Neural progenitor cell (in vitro differentiated cells): ENCODE data around the gene NCAM1. TPM values are rescaled to one million over a fixed set of nuclear protein-coding genes. Genes with fewer than 3 reads are reported as not detected.

ENCODE experiments used
- DNase-seq: peaks from one replicate; pipeline ENCODE4 v3.0.0-alpha.2; 2016; ENCODE audit warnings: low spot score
- H2AFZ ChIP-seq: fragments of 200-600 bp; sonication (generic); replicated peaks from 2 replicates; pipeline ENCODE4 v1.6.1; 2016; ENCODE audit warnings: antibody characterized with exemption
- H3F3A ChIP-seq: fragments of 200-600 bp; sonication (generic); 2 replicates; pipeline ENCODE4 v1.6.1; 2016; ENCODE audit warnings: antibody characterized with exemption, low read depth
- H3K27ac ChIP-seq: fragments of 200-600 bp; sonication (generic); 2 replicates; pipeline ENCODE4 v1.5.1; 2016; ENCODE audit warnings: mild to moderate bottlenecking
- H3K27me3 ChIP-seq: fragments of 200-600 bp; sonication (generic); 2 replicates; pipeline ENCODE4 v1.6.1; 2016; ENCODE audit warnings: mild to moderate bottlenecking, moderate library complexity
- H3K36me3 ChIP-seq: fragments of 200-600 bp; sonication (generic); 2 replicates; pipeline ENCODE4 v1.5.1; 2016
- H3K4me1 ChIP-seq: fragments of 200-600 bp; sonication (generic); 2 replicates; pipeline ENCODE4 v1.6.1; 2016; ENCODE audit warnings: mixed run types
- H3K4me2 ChIP-seq: fragments of 200-600 bp; sonication (generic); 2 replicates; pipeline ENCODE4 v1.6.1; 2016
- H3K4me3 ChIP-seq: fragments of 200-600 bp; sonication (generic); 2 replicates; pipeline ENCODE4 v1.5.1; 2016
- H3K79me2 ChIP-seq: fragments of 200-600 bp; sonication (generic); 2 replicates; pipeline ENCODE4 v1.6.1; 2016; ENCODE audit warnings: low read depth
- H3K9ac ChIP-seq: fragments of 200-600 bp; sonication (generic); 2 replicates; pipeline ENCODE4 v1.6.1; 2016
- H3K9me3 ChIP-seq: fragments of 200-600 bp; sonication (generic); 2 replicates; pipeline ENCODE4 v1.5.1; 2016; ENCODE audit warnings: low read depth
- H4K20me1 ChIP-seq: fragments of 200-600 bp; sonication (generic); 2 replicates; pipeline ENCODE4 v1.6.1; 2016; ENCODE audit warnings: low read depth
- H3K27ac Mint-ChIP-seq: 3 replicates; pipeline ENCODE4 v1.8.0; 2021; ENCODE audit warnings: mixed read lengths
- H3K27me3 Mint-ChIP-seq: 2 replicates; pipeline ENCODE4 v1.8.0; 2022; ENCODE audit warnings: low read depth, mild to moderate bottlenecking, inconsistent platforms, moderate library complexity, mixed read lengths; ENCODE audit not compliant: insufficient read depth
- H3K36me3 Mint-ChIP-seq: 3 replicates; pipeline ENCODE4 v1.8.0; 2021; ENCODE audit warnings: mixed read lengths
- H3K4me1 Mint-ChIP-seq: 3 replicates; pipeline ENCODE4 v1.8.0; 2021; ENCODE audit warnings: mixed read lengths
- H3K4me3 Mint-ChIP-seq: 3 replicates; pipeline ENCODE4 v1.8.0; 2021; ENCODE audit warnings: mild to moderate bottlenecking, moderate library complexity, mixed read lengths
- H3K9me3 Mint-ChIP-seq: 3 replicates; pipeline ENCODE4 v1.8.0; 2020; ENCODE audit warnings: mixed read lengths
- EZH2 ChIP-seq: fragments of 200-600 bp; sonication (generic); IDR thresholded peaks from 2 replicates; pipeline ENCODE4 v1.6.1; 2017; ENCODE audit warnings: antibody characterized with exemption, mild to moderate bottlenecking, moderate library complexity
- EZH2phosphoT487 ChIP-seq: fragments of 200-600 bp; sonication (generic); IDR thresholded peaks from 2 replicates; pipeline ENCODE4 v1.6.1; 2017; ENCODE audit warnings: antibody characterized with exemption
- total RNA-seq: library from RNA; depleted of rRNA; stranded (reverse); fragments of >200 nt; gene quantifications from 2 replicates; pipeline ENCODE4 v1.2.3, GENCODE V29; 2015; ENCODE audit warnings: low replicate concordance
- TF ChIP-seq, protein P1 (sequence below): fragments of 200-600 bp; sonication (generic); IDR thresholded peaks from 2 replicates; pipeline ENCODE4 v1.5.1; 2017; ENCODE audit warnings: antibody characterized with exemption, mild to moderate bottlenecking

NCAM1 gene
- total RNA-seq, 1 donor from 2014 or later, result 17.5 TPM

DNA sequence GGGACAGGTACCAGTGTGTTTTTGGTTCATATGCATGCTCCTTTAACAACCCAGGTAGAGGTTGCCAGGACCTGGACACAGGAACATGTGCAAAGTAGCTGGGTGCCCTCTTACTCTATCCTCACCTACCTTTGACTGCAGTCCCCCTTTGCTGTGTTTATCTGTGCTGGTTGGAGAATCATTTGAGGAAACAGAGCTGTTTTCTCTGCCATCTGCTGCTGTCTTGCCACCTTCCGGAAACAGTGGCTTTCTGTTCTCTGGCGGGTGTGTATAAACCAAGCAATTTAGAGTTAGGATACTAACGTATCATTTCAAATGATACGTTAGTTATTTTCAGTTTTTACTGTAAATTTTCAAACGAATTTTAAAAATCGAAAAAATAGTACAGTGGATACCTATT is 181.3 kb downstream of the NCAM1 start:
- Histone ChIP-seq H4K20me1 (no peaks in the 10 kb centered on the region), H3K4me1 (peaks cover 19% of the 10 kb centered on the region), H3K36me3 (no peaks in the 10 kb centered on the region), H2AFZ (no peak overlapping the region), H3K4me2 (no peak overlapping the region), H3K27me3 (no peaks in the 10 kb centered on the region), H3K9me3 (no peaks in the 10 kb centered on the region), H3K9ac (no peak overlapping the region), H3K4me3 (no peak overlapping the region), H3K27ac (no peak overlapping the region), H3K79me2 (no peaks in the 10 kb centered on the region), H3F3A (peaks cover 13% of the 10 kb centered on the region)
- Mint-ChIP-seq H3K27ac (no peak overlapping the region), H3K4me3 (no peak overlapping the region), H3K9me3 (no peaks in the 10 kb centered on the region), H3K4me1 (peaks cover 20% of the 10 kb centered on the region), H3K36me3 (no peaks in the 10 kb centered on the region), H3K27me3 (no peaks in the 10 kb centered on the region)
- TF ChIP-seq EZH2 (no peak), EZH2phosphoT487 (no peak)
- TF ChIP-seq, protein P1, sequence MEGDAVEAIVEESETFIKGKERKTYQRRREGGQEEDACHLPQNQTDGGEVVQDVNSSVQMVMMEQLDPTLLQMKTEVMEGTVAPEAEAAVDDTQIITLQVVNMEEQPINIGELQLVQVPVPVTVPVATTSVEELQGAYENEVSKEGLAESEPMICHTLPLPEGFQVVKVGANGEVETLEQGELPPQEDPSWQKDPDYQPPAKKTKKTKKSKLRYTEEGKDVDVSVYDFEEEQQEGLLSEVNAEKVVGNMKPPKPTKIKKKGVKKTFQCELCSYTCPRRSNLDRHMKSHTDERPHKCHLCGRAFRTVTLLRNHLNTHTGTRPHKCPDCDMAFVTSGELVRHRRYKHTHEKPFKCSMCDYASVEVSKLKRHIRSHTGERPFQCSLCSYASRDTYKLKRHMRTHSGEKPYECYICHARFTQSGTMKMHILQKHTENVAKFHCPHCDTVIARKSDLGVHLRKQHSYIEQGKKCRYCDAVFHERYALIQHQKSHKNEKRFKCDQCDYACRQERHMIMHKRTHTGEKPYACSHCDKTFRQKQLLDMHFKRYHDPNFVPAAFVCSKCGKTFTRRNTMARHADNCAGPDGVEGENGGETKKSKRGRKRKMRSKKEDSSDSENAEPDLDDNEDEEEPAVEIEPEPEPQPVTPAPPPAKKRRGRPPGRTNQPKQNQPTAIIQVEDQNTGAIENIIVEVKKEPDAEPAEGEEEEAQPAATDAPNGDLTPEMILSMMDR, result no peak
- no peak for DNase-seq

DNA sequence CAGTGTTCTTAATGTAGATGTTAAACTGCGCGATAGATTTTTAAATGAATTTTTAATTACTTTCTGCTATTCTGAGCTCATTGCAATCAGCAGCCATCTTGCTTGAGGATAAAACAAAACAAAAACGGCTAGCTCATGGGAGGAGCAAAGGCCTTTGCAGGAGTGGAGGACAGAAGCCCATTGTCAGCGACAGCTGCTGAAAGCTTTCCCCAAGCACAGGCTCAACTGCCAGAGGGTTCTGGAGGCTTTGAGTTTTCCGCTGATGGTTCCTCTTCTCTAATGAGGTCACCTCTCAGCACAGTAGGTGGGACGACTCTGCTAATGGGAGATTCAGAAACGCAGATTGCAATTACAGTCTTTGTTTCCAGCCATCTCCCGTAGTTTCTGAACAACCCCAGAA is 186.0 kb downstream of the NCAM1 start:
- Mint-ChIP-seq H3K27me3 (no peaks in the 10 kb centered on the region), H3K36me3 (no peaks in the 10 kb centered on the region), H3K9me3 (no peaks in the 10 kb centered on the region), H3K27ac (no peak overlapping the region), H3K4me3 (no peak overlapping the region), H3K4me1 (peaks cover 15% of the 10 kb centered on the region)
- H3K9ac ChIP-seq, result no peak overlapping the region
- peaks cover 17% of the 10 kb centered on the region for H3F3A ChIP-seq
- no peaks in the 10 kb centered on the region for H3K36me3 ChIP-seq
- H3K9me3 ChIP-seq, result no peaks in the 10 kb centered on the region
- DNase-seq, result peak; percentile 67
- peak overlapping the region; percentile 59 for H3K27ac ChIP-seq
- no peaks in the 10 kb centered on the region for H4K20me1 ChIP-seq
- no peak overlapping the region for H3K4me3 ChIP-seq
- peak overlapping the region; percentile 8 for H3K4me2 ChIP-seq
- H2AFZ ChIP-seq, result peak overlapping the region; percentile 73
- H3K79me2 ChIP-seq, result no peaks in the 10 kb centered on the region
- H3K27me3 ChIP-seq, result no peaks in the 10 kb centered on the region
- H3K4me1 ChIP-seq, result peaks cover 29% of the 10 kb centered on the region
- TF ChIP-seq, protein P1, result no peak
- TF ChIP-seq EZH2phosphoT487 (no peak), EZH2 (no peak)

DNA sequence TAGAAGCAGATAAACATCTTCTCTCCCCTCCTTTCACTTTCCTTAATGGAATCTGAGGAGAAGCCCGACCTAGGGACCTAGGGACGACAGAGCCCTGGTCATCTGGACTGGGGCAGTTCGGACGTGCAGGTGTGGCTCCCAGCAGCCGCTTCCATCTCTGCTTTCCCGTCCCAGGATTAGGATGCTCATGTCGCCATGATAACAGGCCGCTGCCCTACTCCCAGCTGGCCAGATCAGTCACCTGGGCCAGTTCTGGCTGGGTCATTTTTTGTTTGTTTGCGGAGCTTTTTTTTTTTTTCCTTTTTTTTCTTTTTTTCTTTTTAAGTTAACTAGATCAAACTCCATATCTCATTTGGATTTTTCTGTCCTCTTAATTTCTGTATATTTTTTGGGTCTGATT is 186.9 kb downstream of the NCAM1 start:
- Histone ChIP-seq H3F3A (peaks cover 17% of the 10 kb centered on the region), H3K4me1 (peaks cover 29% of the 10 kb centered on the region), H3K9ac (no peak overlapping the region), H3K4me3 (no peak overlapping the region), H3K36me3 (no peaks in the 10 kb centered on the region), H3K27me3 (no peaks in the 10 kb centered on the region), H3K9me3 (no peaks in the 10 kb centered on the region), H3K79me2 (no peaks in the 10 kb centered on the region), H2AFZ (no peak overlapping the region), H4K20me1 (no peaks in the 10 kb centered on the region), H3K27ac (no peak overlapping the region), H3K4me2 (no peak overlapping the region)
- Mint-ChIP-seq H3K4me3 (no peak overlapping the region), H3K27me3 (no peaks in the 10 kb centered on the region), H3K9me3 (no peaks in the 10 kb centered on the region), H3K36me3 (no peaks in the 10 kb centered on the region), H3K27ac (no peak overlapping the region), H3K4me1 (peaks cover 15% of the 10 kb centered on the region)
- no peak for DNase-seq
- TF ChIP-seq, protein P1, result no peak
- no peak for TF ChIP-seq EZH2
- TF ChIP-seq EZH2phosphoT487, result no peak
